Natural killer cell (primary cell): ENCODE measurements around the gene OLFM1. TPM values are rescaled to one million over a fixed set of nuclear protein-coding genes. Genes with fewer than 3 reads are reported as not detected.

Source experiments
- ATAC-seq, 3 donors: fragments of 150-1000 bp in 2 of 3; fragments of 200-7000 bp in 1 of 3; cut with Tn5 transposase; 1 replicate in 1 of 3; 2 replicates in 2 of 3; pipeline ENCODE4 v1.10.0; 2021; ENCODE audit warnings: mild to moderate bottlenecking in 2 of 3, moderate library complexity in 2 of 3
- DNase-seq, 2 donors: peaks; one replicate each; pipeline versions ENCODE4 v3.0.0 to v3.0.0-alpha.2; 2013 to 2021; ENCODE audit warnings: mixed read lengths in 1 of 2
- H3K27ac ChIP-seq: one replicate; pipeline ENCODE4 v1.5.1; 2013; ENCODE audit warnings: mild to moderate bottlenecking, low read length
- H3K27me3 ChIP-seq: one replicate; pipeline ENCODE4 v1.6.1; 2013; ENCODE audit warnings: low read length; ENCODE audit not compliant: control insufficient read depth, insufficient read depth
- H3K36me3 ChIP-seq: one replicate; pipeline ENCODE4 v1.6.1; 2013; ENCODE audit warnings: low read length; ENCODE audit not compliant: control insufficient read depth, insufficient read depth
- H3K4me1 ChIP-seq: one replicate; pipeline ENCODE4 v1.6.1; 2013; ENCODE audit warnings: low read length; ENCODE audit not compliant: control insufficient read depth, insufficient read depth
- H3K4me3 ChIP-seq: one replicate; pipeline ENCODE4 v1.5.1; 2013; ENCODE audit warnings: low read length
- H3K9me3 ChIP-seq: one replicate; pipeline ENCODE4 v1.6.1; 2013; ENCODE audit warnings: low read length; ENCODE audit not compliant: control insufficient read depth, insufficient read depth
- H3K27ac Mint-ChIP-seq, 2 donors: one replicate each; pipeline ENCODE4 v1.8.0; 2022; ENCODE audit warnings: mild to moderate bottlenecking in 2 of 2, mixed read lengths in 2 of 2, moderate library complexity in 1 of 2
- H3K27me3 Mint-ChIP-seq, 2 donors: one replicate each; pipeline ENCODE4 v1.8.0; 2022; ENCODE audit warnings: low read depth in 2 of 2, mixed read lengths in 2 of 2
- H3K36me3 Mint-ChIP-seq: one replicate; pipeline ENCODE4 v1.8.0; 2022; ENCODE audit warnings: mixed read lengths
- H3K4me1 Mint-ChIP-seq, 2 donors: one replicate each; pipeline ENCODE4 v1.8.0; 2022; ENCODE audit warnings: mixed read lengths in 2 of 2
- H3K4me3 Mint-ChIP-seq: one replicate; pipeline ENCODE4 v1.8.0; 2022; ENCODE audit warnings: mild to moderate bottlenecking, moderate library complexity, mixed read lengths
- H3K9me3 Mint-ChIP-seq, 2 donors: one replicate each; pipeline ENCODE4 v1.8.0; 2022; ENCODE audit warnings: mixed read lengths in 2 of 2
- WGBS: methylation state at CpG from one replicate; pipeline ENCODE4 v1.1.7; 2013; ENCODE audit warnings: missing lambda C conversion rate; ENCODE audit not compliant: insufficient coverage; 5-methylcytosine and 5-hydroxymethylcytosine counted together
- intact Hi-C: fragments of 100-400 bp; cut with micrococcal nuclease; formaldehyde crosslinking; loops from one replicate; pipeline ENCODE4 v1.14.2; 2022
- total RNA-seq, 4 donors: library from RNA; stranded (reverse); fragments of 120-200 nt in 1 of 4; gene quantifications; one replicate each; pipeline versions ENCODE4 v1.2.3 to v1.2.4, GENCODE V29; 2013 to 2022
- TF ChIP-seq, protein P1 (sequence below): fragments of 200-600 bp; IDR thresholded peaks from one replicate; pipeline ENCODE4 v1.8.0; 2022; ENCODE audit warnings: antibody characterized with exemption

Gene OLFM1
- total RNA-seq, 3 donors from 2014 or later (not counting 1 experiment from before 2014, with no cell fraction given) = 0.18 TPM; not detected in 2

- no peaks in the 10 kb centered on the region for H3K9me3 ChIP-seq
- no peaks in the 10 kb centered on the region for H3K27me3 ChIP-seq
- ATAC-seq (no peak), DNase-seq (no peak)
- intact Hi-C loops = no loop called here
- Mint-ChIP-seq H3K36me3 (no peaks in the 10 kb centered on the region), H3K27me3 (peaks cover 0 to 5% of the 10 kb centered on the region in 2 donors), H3K9me3 (no peaks in the 10 kb centered on the region), H3K27ac (no peak overlapping the region), H3K4me3 (no peak overlapping the region), H3K4me1 (no peaks in the 10 kb centered on the region)
- H3K4me1 ChIP-seq = no peaks in the 10 kb centered on the region
- TF ChIP-seq, protein P1, sequence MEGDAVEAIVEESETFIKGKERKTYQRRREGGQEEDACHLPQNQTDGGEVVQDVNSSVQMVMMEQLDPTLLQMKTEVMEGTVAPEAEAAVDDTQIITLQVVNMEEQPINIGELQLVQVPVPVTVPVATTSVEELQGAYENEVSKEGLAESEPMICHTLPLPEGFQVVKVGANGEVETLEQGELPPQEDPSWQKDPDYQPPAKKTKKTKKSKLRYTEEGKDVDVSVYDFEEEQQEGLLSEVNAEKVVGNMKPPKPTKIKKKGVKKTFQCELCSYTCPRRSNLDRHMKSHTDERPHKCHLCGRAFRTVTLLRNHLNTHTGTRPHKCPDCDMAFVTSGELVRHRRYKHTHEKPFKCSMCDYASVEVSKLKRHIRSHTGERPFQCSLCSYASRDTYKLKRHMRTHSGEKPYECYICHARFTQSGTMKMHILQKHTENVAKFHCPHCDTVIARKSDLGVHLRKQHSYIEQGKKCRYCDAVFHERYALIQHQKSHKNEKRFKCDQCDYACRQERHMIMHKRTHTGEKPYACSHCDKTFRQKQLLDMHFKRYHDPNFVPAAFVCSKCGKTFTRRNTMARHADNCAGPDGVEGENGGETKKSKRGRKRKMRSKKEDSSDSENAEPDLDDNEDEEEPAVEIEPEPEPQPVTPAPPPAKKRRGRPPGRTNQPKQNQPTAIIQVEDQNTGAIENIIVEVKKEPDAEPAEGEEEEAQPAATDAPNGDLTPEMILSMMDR = no peak
- WGBS = 84% methylated on average over 11 of the region's 11 CpGs
- H3K27ac ChIP-seq = no peak overlapping the region
- H3K4me3 ChIP-seq = no peak overlapping the region
- H3K36me3 ChIP-seq = no peaks in the 10 kb centered on the region
Measured at GRCh38 chr9:135164036-135164435, 76.6 kb downstream of the OLFM1 start.

DNA sequence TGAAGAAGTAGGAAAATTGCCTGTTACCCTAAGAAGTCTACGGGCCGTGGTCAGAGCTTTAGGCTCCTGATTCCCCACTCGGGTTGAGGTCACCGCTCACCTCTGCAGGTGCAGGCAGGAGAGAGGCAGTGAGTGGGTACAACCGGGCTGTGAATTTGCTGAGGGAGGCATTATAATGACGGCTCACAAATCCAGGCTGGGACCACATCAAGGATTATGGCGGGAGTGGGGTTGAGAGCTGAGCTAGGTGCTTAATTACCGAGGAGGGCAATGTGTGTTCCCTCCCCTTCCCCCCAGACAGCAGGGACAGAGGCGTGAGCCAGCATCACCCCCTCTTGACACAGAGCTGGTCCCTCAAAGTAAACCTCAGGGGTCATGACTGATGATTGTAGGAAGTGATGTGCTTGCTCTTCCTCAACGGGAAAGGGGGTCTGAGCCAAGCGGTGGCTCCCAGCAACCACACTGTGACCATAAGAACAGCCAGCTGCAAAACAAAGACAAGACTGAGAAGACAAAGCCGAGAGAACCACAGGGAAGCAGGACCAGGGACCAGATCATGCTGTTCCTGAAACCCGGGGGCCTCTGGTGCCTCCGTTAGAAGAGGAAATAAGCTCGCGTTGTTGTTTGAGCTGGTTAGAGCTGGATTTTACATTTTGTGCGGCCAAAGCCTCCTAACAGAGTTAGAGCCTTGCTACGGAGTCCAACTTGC is 77.7 kb downstream of the OLFM1 start:
- Mint-ChIP-seq H3K27me3 (peaks cover 0 to 5% of the 10 kb centered on the region in 2 donors), H3K4me1 (no peaks in the 10 kb centered on the region), H3K9me3 (no peaks in the 10 kb centered on the region), H3K4me3 (no peak overlapping the region), H3K36me3 (no peaks in the 10 kb centered on the region), H3K27ac (no peak overlapping the region)
- Histone ChIP-seq H3K27me3 (no peaks in the 10 kb centered on the region), H3K36me3 (no peaks in the 10 kb centered on the region), H3K9me3 (no peaks in the 10 kb centered on the region), H3K27ac (no peak overlapping the region), H3K4me1 (no peaks in the 10 kb centered on the region), H3K4me3 (no peak overlapping the region)
- ATAC-seq (no peak), DNase-seq (no peak)
- 81% methylated on average over 16 of the region's 18 CpGs for WGBS
- intact Hi-C loops = no loop called here
- TF ChIP-seq, protein P1 = no peak

- Mint-ChIP-seq H3K27ac (no peak overlapping the region), H3K4me3 (no peak overlapping the region), H3K27me3 (peaks cover 0 to 3% of the 10 kb centered on the region in 2 donors), H3K36me3 (no peaks in the 10 kb centered on the region), H3K4me1 (no peaks in the 10 kb centered on the region), H3K9me3 (no peaks in the 10 kb centered on the region)
- Histone ChIP-seq H3K4me1 (no peaks in the 10 kb centered on the region), H3K27ac (no peak overlapping the region), H3K36me3 (no peaks in the 10 kb centered on the region), H3K27me3 (no peaks in the 10 kb centered on the region), H3K9me3 (no peaks in the 10 kb centered on the region), H3K4me3 (no peak overlapping the region)
- ATAC-seq (no peak), DNase-seq (no peak)
- TF ChIP-seq, protein P1 = no peak
- intact Hi-C loops = no loop called here
- WGBS = 82% methylated on average over 25 of the region's 25 CpGs
Measured at GRCh38 chr9:135165756-135166519, 78.5 kb downstream of the OLFM1 start.
